Body of pancreas (tissue), 4 donors: Measurements from ENCODE around the gene USP5. TPM values are rescaled to one million over a fixed set of nuclear protein-coding genes. Genes with fewer than 3 reads are reported as not detected.
"Not testable (repeated sequence)": the region's sequence is repeated elsewhere in the genome, so short reads cannot be mapped to it uniquely, and the experiment has no call there.

Source experiments
- ATAC-seq: fragments of 150-250 bp; one replicate; pipeline ENCODE4 v1.9.1; 2016
- DNase-seq, 4 donors: peaks; one replicate each; pipeline ENCODE4 v3.0.0-alpha.2; 2019
- H3K27ac ChIP-seq, 4 donors: fragments of 200-600 bp; sonication (generic); 1 replicate in 3 of 4; 2 replicates in 1 of 4; pipeline versions ENCODE4 v1.5.1 to v1.6.1; 2016 to 2019; ENCODE audit warnings: mild to moderate bottlenecking in 1 of 4, mixed read lengths in 1 of 4, moderate library complexity in 1 of 4
- H3K27me3 ChIP-seq, 2 donors: fragments of 200-600 bp; sonication (generic); one replicate each; pipeline ENCODE4 v1.6.0; 2016; ENCODE audit warnings: mild to moderate bottlenecking in 1 of 2
- H3K36me3 ChIP-seq, 2 donors: fragments of 200-600 bp; sonication (generic); replicated peaks in 1 of 2; 2 replicates each; pipeline ENCODE4 v1.5.1; 2016; ENCODE audit warnings: low read depth in 2 of 2; ENCODE audit not compliant: insufficient read depth in 1 of 2
- H3K4me1 ChIP-seq: fragments of 200-600 bp; sonication (generic); one replicate; pipeline ENCODE4 v1.6.0; 2016
- H3K4me3 ChIP-seq, 2 donors: fragments of 200-600 bp; sonication (generic); 1 replicate in 1 of 2; 2 replicates in 1 of 2; pipeline ENCODE4 v1.5.1; 2016 to 2019
- H3K9me3 ChIP-seq, 3 donors: fragments of 200-600 bp; sonication (generic); 1 replicate in 2 of 3; 2 replicates in 1 of 3; pipeline ENCODE4 v1.5.1; 2016
- POLR2A ChIP-seq, 3 donors: fragments of 450-650 bp; IDR thresholded peaks; one replicate each; pipeline ENCODE4 v1.6.1; 2016; ENCODE audit warnings: antibody characterized with exemption in 3 of 3, mild to moderate bottlenecking in 2 of 3
- WGBS, 2 donors: methylation state at CpG; one replicate each; pipeline ENCODE4 v1.1.5; 2017; 5-methylcytosine and 5-hydroxymethylcytosine counted together
- intact Hi-C: fragments of 100-400 bp; cut with DNase I; formaldehyde crosslinking; loops from one replicate; pipeline ENCODE4 v1.15.1; 2023
- total RNA-seq, 2 donors: library from RNA; depleted of rRNA; stranded (reverse); fragments of >200 nt; gene quantifications; one replicate each; pipeline ENCODE4 v1.1.0, GENCODE V29; 2016
- TF ChIP-seq, protein P1 (sequence below), 7 experiments: fragments of 450-650 bp in 4 of 7; fragments of 200-600 bp in 3 of 7; sonication (generic) in 3 of 7; IDR thresholded peaks; one replicate each; pipeline ENCODE4 v1.5.1; 2016 to 2019; ENCODE audit warnings: antibody characterized with exemption in 7 of 7

Gene USP5
- total RNA-seq, 2 donors from 2014 or later: 18.2 to 60.6 TPM

DNA sequence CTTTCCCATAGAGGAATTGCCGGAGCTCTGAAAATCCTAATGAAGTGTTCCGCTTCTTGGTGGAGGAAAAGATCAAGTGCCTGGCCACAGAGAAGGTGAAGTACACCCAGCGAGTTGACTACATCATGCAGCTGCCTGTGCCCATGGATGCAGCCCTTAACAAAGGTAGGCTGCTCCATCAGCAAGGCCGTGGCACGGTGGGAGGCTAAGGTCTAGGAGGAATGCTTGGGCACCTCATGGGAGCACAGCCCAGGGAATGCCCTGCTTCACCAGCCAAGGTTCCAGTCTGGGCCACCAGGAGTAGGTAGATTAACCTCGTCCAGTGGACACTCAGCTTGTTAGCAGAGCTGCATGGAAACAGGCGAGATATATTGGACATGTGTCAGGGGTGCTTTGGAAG lies 9.0 kb downstream of the USP5 start:
- Histone ChIP-seq H3K9me3 (no peaks in the 10 kb centered on the region), H3K27me3 (no peaks in the 10 kb centered on the region), H3K27ac (no peak overlapping the region), H3K36me3 (peaks cover 15 to 36% of the 10 kb centered on the region in 2 donors), H3K4me1 (no peaks in the 10 kb centered on the region), H3K4me3 (no peak overlapping the region)
- no peak for DNase-seq
- no peak for TF ChIP-seq POLR2A (IDR thresholded peaks at IDR 0.05)
- TF ChIP-seq, protein P1, sequence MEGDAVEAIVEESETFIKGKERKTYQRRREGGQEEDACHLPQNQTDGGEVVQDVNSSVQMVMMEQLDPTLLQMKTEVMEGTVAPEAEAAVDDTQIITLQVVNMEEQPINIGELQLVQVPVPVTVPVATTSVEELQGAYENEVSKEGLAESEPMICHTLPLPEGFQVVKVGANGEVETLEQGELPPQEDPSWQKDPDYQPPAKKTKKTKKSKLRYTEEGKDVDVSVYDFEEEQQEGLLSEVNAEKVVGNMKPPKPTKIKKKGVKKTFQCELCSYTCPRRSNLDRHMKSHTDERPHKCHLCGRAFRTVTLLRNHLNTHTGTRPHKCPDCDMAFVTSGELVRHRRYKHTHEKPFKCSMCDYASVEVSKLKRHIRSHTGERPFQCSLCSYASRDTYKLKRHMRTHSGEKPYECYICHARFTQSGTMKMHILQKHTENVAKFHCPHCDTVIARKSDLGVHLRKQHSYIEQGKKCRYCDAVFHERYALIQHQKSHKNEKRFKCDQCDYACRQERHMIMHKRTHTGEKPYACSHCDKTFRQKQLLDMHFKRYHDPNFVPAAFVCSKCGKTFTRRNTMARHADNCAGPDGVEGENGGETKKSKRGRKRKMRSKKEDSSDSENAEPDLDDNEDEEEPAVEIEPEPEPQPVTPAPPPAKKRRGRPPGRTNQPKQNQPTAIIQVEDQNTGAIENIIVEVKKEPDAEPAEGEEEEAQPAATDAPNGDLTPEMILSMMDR (IDR thresholded peaks at IDR 0.05): no peak
- intact Hi-C loops: no loop called here
- no peak for ATAC-seq
- 91 to 94% methylated on average over 6 to 7 of the region's 7 CpGs for WGBS, 2 donors

DNA sequence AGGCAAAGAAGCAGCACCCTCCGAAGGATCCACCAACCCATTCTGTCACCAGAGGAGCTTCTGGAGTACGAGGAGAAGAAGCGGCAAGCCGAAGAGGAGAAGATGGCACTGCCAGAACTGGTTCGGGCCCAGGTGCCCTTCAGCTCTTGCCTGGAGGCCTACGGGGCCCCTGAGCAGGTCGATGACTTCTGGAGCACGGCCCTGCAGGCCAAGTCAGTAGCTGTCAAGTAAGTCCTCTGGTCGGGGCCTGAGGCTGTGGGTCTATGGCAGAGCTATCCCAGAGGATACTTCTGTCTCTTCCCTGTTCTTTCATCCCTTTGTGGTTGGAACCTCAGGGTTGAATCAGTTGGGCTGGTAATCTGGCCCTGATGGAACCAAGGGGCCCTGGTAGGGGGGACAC lies 9.4 kb downstream of the USP5 start:
- TF ChIP-seq, protein P1 (IDR thresholded peaks at IDR 0.05): no peak
- TF ChIP-seq POLR2A (IDR thresholded peaks at IDR 0.05): no peak
- Histone ChIP-seq H3K4me1 (no peaks in the 10 kb centered on the region), H3K4me3 (no peak overlapping the region), H3K27me3 (no peaks in the 10 kb centered on the region), H3K36me3 (peaks cover 11 to 33% of the 10 kb centered on the region in 2 donors), H3K27ac (no peak overlapping the region), H3K9me3 (no peaks in the 10 kb centered on the region)
- no peak for ATAC-seq
- no peak for DNase-seq
- 89 to 92% methylated on average over 7 to 9 of the region's 9 CpGs for WGBS, 2 donors
- intact Hi-C loops: no loop called here

DNA sequence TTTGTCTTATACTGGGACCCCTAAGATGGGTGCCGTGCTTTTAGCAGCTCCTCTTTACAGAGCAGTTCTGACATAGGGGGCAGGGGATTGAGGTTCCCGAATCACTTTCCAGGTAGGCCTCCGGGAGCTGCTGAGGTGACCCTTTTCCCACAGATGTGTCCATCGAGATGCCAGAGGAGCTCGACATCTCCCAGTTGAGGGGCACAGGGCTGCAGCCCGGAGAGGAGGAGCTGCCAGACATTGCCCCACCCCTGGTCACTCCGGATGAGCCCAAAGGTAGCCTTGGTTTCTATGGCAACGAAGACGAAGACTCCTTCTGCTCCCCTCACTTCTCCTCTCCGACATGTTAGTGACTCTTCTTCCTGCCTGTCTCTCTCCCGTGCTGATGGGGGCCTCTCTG lies 11.1 kb downstream of the USP5 start:
- H3K27me3 ChIP-seq: no peaks in the 10 kb centered on the region
- WGBS, 2 donors: 90 to 92% methylated on average over 7 to 11 of the region's 11 CpGs
- DNase-seq (no peak), ATAC-seq (no peak)
- TF ChIP-seq, protein P1 (IDR thresholded peaks at IDR 0.05): no peak
- no peak for TF ChIP-seq POLR2A (IDR thresholded peaks at IDR 0.05)
- H3K9me3 ChIP-seq: no peaks in the 10 kb centered on the region
- H3K4me3 ChIP-seq: no peak overlapping the region
- H3K36me3 ChIP-seq: peaks cover 5 to 33% of the 10 kb centered on the region in 2 donors
- intact Hi-C loops: no loop called here
- H3K27ac ChIP-seq: no peak overlapping the region
- H3K4me1 ChIP-seq: peaks cover 6% of the 10 kb centered on the region

DNA sequence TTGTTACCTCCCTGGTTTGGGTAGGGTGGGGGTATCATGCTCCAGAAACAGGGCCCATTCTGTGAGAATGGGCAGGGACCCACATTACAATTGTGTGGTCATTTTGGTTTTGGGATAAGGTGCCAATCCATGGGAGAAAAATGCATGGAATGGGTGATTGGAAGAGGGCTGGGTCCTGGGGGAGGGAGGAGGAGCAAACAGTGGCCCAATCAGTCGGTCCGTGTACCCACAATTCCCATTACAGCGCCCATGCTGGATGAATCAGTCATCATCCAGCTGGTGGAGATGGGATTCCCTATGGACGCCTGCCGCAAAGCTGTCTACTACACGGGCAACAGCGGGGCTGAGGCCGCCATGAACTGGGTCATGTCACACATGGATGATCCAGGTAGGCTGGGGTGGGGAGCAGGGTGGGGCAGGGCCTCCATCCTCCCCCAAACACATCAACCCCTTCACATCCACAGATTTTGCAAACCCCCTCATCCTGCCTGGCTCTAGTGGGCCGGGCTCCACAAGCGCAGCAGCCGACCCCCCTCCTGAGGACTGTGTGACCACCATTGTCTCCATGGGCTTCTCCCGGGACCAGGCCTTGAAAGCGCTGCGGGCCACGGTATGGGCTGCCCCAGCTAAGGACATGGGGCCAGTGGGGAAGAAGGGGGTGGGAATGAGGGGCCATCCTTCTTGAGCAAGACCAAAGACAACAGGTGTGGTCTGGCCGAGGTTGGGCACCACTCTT lies 11.8 kb downstream of the USP5 start:
- no peaks in the 10 kb centered on the region for H3K27me3 ChIP-seq
- H3K27ac ChIP-seq: no peak overlapping the region
- 96 to 98% methylated on average over 8 to 16 of the region's 16 CpGs for WGBS, 2 donors
- peaks cover 0 to 30% of the 10 kb centered on the region in 2 donors for H3K36me3 ChIP-seq
- intact Hi-C loops: no loop called here
- H3K4me1 ChIP-seq: peaks cover 14% of the 10 kb centered on the region
- no peaks in the 10 kb centered on the region for H3K9me3 ChIP-seq
- H3K4me3 ChIP-seq: no peak overlapping the region
- TF ChIP-seq POLR2A (IDR thresholded peaks at IDR 0.05): no peak
- TF ChIP-seq, protein P1 (IDR thresholded peaks at IDR 0.05): no peak
- no peak for DNase-seq
- no peak for ATAC-seq

DNA sequence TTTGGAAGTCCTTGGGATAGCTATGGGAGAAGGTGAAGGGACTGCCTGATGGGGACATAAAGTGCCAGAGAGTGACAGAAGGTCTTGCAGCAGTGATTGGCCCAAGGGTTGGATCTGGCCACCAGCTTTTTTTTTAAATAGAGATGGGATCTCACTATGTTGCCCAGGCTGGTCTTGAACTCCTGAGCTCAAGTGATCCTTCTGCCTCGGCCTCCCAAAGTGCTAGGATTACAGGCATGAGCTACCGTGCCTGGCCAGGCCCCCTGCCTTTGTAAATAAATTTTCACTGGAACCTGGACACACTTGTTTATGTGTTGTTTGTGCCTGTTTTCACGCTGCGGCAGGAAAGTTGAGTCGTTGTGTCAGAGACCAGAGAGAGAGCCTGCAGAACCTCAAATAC lies 13.4 kb downstream of the USP5 start:
- DNase-seq, H3K4me3 ChIP-seq, intact Hi-C loops, H3K9me3 ChIP-seq, H3K27me3 ChIP-seq, H3K27ac ChIP-seq, ATAC-seq: not testable (repeated sequence)
- 93 to 100% methylated on average over 5 of the region's 5 CpGs for WGBS, 2 donors
- Histone ChIP-seq H3K4me1 (peaks cover 27% of the 10 kb centered on the region), H3K36me3 (peaks cover 0 to 25% of the 10 kb centered on the region in 2 donors)
